ENCODE measurements around the gene PSEN1. TPM values are rescaled to one million over a fixed set of nuclear protein-coding genes. Genes with fewer than 3 reads are reported as not detected.
A peak's percentile ranks its signal among the peaks of the same experiment; 100 is the strongest.

PSEN1 gene
- total RNA-seq, 1 donor from 2014 or later = 58.6 TPM

- H3K4me1 Mint-ChIP-seq (ENCODE audit: low read depth) = peaks cover 46% of the 10 kb centered on the region
Measured at GRCh38 chr14:73234586-73235394, 98.5 kb downstream of the PSEN1 start.

DNA sequence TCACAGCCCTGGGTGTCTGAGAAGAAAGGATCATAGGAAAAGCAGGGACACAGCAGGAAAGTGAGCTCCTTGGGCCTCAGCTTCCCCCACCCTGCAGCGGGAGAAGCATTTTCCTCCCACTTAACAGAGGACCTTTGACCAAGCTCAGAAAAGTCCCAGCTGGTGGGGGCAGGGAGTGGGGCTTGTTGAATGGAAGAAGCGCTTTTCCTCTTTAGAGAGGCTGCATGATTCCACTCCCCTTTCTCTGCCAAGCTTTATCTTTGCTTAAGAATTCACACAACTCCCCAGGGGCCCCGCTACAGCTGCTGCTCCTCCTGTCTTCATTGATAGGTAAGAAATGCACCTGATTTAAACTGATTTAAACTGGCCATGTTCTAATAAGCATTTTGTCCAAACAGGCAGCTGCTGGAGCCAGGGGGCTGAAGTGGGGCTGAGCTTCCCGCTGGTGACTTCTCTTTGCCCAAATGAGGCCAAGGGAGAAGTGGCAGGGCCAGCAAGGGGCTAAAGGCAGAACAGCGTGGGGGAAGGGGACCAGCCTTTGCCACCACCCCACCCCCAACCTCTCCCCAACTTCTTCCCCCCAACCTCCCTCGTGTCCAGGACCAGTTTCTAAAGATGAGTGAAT is 99.3 kb downstream of the PSEN1 start:
- peaks cover 53% of the 10 kb centered on the region for H3K4me1 Mint-ChIP-seq (ENCODE audit: low read depth)
- no peaks in the 10 kb centered on the region for H3K9me3 Mint-ChIP-seq (ENCODE audit: low read depth)
- TF ChIP-seq, protein P1, sequence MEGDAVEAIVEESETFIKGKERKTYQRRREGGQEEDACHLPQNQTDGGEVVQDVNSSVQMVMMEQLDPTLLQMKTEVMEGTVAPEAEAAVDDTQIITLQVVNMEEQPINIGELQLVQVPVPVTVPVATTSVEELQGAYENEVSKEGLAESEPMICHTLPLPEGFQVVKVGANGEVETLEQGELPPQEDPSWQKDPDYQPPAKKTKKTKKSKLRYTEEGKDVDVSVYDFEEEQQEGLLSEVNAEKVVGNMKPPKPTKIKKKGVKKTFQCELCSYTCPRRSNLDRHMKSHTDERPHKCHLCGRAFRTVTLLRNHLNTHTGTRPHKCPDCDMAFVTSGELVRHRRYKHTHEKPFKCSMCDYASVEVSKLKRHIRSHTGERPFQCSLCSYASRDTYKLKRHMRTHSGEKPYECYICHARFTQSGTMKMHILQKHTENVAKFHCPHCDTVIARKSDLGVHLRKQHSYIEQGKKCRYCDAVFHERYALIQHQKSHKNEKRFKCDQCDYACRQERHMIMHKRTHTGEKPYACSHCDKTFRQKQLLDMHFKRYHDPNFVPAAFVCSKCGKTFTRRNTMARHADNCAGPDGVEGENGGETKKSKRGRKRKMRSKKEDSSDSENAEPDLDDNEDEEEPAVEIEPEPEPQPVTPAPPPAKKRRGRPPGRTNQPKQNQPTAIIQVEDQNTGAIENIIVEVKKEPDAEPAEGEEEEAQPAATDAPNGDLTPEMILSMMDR (IDR thresholded peaks at IDR 0.05) = no peak
- peaks cover 2% of the 10 kb centered on the region for H3K27me3 Mint-ChIP-seq (ENCODE audit: low read depth)
- peak overlapping the region; percentile 56 for H3K27ac Mint-ChIP-seq (ENCODE audit: unreplicated experiment)
- peaks cover under 1% of the 10 kb centered on the region for H3K36me3 Mint-ChIP-seq (ENCODE audit: low read depth)
- H3K4me3 Mint-ChIP-seq (ENCODE audit: unreplicated experiment) = no peak overlapping the region
- DNase-seq (ENCODE audit: low spot score) = no peak

More at GRCh38 chr14:73234586-73235394, 98.5 kb downstream of the PSEN1 start:
- Mint-ChIP-seq H3K27ac (ENCODE audit: unreplicated experiment) (no peak overlapping the region), H3K36me3 (ENCODE audit: low read depth) (peaks cover 1% of the 10 kb centered on the region), H3K27me3 (ENCODE audit: low read depth) (peaks cover 2% of the 10 kb centered on the region), H3K9me3 (ENCODE audit: low read depth) (no peaks in the 10 kb centered on the region), H3K4me3 (ENCODE audit: unreplicated experiment) (no peak overlapping the region)
- no peak for DNase-seq (ENCODE audit: low spot score)
- TF ChIP-seq, protein P1 (IDR thresholded peaks at IDR 0.05) = no peak

DNA sequence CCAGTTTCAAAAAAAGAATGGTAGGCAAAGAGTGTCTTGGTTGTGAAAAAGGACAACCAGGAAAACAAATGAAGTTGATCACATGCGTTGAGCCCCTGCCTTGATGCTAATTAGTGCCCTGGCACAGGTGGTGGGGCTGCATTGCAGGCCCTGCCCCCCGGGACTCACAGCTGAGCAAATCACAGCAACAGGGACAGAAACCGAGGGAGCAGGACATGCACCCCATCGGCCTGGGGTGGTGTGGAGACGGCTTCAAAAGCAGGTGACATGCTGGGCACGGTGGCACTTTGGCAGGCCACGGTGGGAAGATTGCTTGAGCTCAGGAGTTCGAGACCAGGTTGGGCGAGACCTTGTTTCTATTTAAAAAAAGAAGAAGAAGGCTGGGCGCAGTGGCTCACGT is 99.8 kb downstream of the PSEN1 start:
- H3K27ac Mint-ChIP-seq (ENCODE audit: unreplicated experiment) = no peak overlapping the region
- TF ChIP-seq, protein P1 (IDR thresholded peaks at IDR 0.05) = no peak
- H3K9me3 Mint-ChIP-seq (ENCODE audit: low read depth) = no peaks in the 10 kb centered on the region
- H3K27me3 Mint-ChIP-seq (ENCODE audit: low read depth) = peaks cover 2% of the 10 kb centered on the region
- no peak overlapping the region for H3K4me3 Mint-ChIP-seq (ENCODE audit: unreplicated experiment)
- H3K4me1 Mint-ChIP-seq (ENCODE audit: low read depth) = peaks cover 58% of the 10 kb centered on the region
- no peaks in the 10 kb centered on the region for H3K36me3 Mint-ChIP-seq (ENCODE audit: low read depth)
- no peak for DNase-seq (ENCODE audit: low spot score)

DNA sequence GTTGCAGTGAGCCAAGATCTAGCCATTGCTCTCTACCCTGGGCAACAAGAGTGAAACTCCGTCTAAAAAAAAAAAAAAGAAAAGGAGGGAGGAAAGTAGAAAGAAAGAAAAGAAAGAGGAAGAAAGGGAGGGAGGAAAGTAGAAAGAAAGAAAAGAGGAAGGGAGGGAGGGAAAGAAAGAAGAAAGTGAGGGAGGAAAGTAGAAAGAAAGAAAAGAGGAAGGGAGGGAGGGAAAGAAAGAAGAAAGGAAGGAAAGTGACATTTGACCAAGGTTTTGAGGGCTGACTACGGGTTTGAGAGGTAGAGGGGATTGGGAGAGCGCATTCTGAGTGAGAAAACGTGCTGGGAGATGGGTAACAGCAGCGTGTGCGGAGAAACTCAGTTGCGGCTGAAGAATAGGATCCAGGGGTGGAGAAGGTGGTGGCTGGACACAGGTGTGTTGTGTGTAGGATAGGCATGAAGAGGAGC is 100.5 kb downstream of the PSEN1 start:
- Mint-ChIP-seq H3K27me3 (ENCODE audit: low read depth) (peaks cover 2% of the 10 kb centered on the region), H3K36me3 (ENCODE audit: low read depth) (no peaks in the 10 kb centered on the region), H3K4me3 (ENCODE audit: unreplicated experiment) (peak overlapping the region; percentile 47), H3K27ac (ENCODE audit: unreplicated experiment) (no peak overlapping the region), H3K9me3 (ENCODE audit: low read depth) (no peaks in the 10 kb centered on the region), H3K4me1 (ENCODE audit: low read depth) (peaks cover 61% of the 10 kb centered on the region)
- TF ChIP-seq, protein P1 (IDR thresholded peaks at IDR 0.05) = no peak
- DNase-seq (ENCODE audit: low spot score) = no peak

GRCh38 chr14:73237219-73237785 is 101.0 kb downstream of the PSEN1 start, which contains the start of gene PAPLN:
TSS of gene PAPLN (plus strand) at chr14:73237506. CDS start at chr14:73239779, 2,273 bp downstream.
- Mint-ChIP-seq H3K4me3 (ENCODE audit: unreplicated experiment) (peak within 1 kb of the TSS; percentile 75), H3K9me3 (ENCODE audit: low read depth) (no peaks in the 10 kb centered on the region), H3K4me1 (ENCODE audit: low read depth) (peaks cover 65% of the 10 kb centered on the region), H3K36me3 (ENCODE audit: low read depth) (no peaks in the 10 kb centered on the region), H3K27ac (ENCODE audit: unreplicated experiment) (peak within 1 kb of the TSS; percentile 81), H3K27me3 (ENCODE audit: low read depth) (peaks cover 2% of the 10 kb centered on the region)
- DNase-seq (ENCODE audit: low spot score) = no peak
- TF ChIP-seq, protein P1 (IDR thresholded peaks at IDR 0.05) = peak; percentile 4
